Measurements from ENCODE around the gene CYTL1. TPM values are rescaled to one million over a fixed set of nuclear protein-coding genes. Genes with fewer than 3 reads are reported as not detected.
A peak's percentile ranks its signal among the peaks of the same experiment; 100 is the strongest.

The CYTL1 gene
- total and polyA plus RNA-seq, 12 donors: 0.48 to 5.7 (median 1.2) TPM; not detected in 1

DNA sequence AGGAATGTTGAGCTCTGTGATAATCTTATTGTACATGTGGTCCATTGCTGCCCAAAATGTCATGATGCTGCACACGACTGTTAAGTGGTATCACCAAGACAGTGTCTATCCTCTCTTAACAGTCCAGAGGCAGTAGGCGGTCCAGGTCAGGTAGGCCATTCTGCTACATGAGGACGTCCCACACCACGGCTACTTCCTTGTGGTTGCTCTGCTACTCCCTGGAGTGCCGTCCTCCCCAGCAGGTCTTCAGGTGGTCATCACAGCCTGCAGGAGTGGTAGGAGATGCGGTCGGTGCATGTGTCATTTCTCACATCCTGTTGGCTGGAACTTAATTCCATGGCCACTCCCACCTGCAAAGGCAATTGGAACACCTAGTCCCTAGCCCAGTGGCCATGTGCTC is 20.5 kb upstream of the CYTL1 start:
- Histone ChIP-seq H3K4me1 (replicated peaks in 1 of 2) (no peaks in the 10 kb centered on the region), H3K4me3 (no peak overlapping the region), H3K36me3 (replicated peaks in 1 of 2) (no peaks in the 10 kb centered on the region), H3K27me3 (no peaks in the 10 kb centered on the region), H3K27ac (no peak overlapping the region), H3K9me3 (replicated peaks in 1 of 3) (no peaks in the 10 kb centered on the region)
- DNase-seq: peak in 1 of 7 donors; percentile 23
- 83 to 89% (median 87%) methylated on average over 7 of the region's 7 CpGs for WGBS, 4 donors
- intact Hi-C loops (cut with DNase I): loop anchor here in 1 of 2 donors (10.0 kb wide), 1 partner anchor 775 kb away; no protein-coding TSS in a partner anchor
- TF ChIP-seq CTCF (IDR thresholded peaks at IDR 0.05): no peak
- no peak for TF ChIP-seq POLR2A (IDR thresholded peaks at IDR 0.05)

DNA sequence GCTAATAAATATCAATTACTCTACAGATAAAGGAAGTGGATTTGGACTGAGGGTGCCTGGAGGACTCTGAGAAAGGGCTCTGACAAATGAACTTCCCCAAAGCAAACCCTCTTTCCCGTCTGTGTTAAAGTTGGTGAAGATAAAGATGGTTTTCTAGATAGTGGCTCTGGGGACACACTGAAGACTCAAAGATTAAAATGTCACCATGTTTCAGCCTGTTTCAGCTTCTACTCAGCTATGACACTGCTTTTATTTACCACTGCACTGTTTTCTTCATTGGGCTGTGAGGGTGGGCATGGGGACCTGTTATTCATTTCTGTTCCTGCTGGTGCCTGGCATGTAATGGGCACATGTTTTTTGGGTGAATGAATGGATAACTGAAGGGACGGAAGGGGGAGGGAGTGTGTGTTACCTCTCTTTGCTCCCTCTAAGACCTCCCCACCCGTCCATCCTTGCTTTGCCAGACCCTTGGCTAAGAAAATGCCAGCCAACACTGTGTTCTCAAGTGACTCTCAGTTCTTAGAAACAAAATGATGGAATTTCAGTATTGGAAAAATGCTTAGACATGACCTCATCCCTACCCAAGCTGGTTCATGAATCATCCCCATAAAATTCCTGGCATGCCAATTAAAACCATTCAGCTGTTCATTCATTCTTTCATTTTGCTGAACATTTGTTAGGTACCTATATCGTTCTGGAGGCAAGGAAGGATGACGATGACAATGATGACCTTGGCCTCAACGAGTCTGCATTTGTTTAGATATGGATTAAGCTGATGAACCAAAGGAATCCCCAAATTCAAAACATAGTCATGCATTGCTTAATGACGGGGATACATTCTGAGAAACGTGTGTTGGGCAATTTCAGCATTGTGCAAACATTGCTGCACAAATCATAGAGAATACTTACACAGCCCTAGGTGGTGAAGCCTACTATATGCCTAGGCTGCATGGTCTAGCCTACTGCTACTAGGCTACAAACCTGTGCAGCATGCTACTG is 18.6 kb upstream of the CYTL1 start:
- no peaks in the 10 kb centered on the region for H3K4me1 ChIP-seq (replicated peaks in 1 of 2)
- H3K4me3 ChIP-seq: no peak overlapping the region
- 43 to 66% (median 52%) methylated on average over 8 of the region's 8 CpGs for WGBS, 4 donors
- no peak for TF ChIP-seq POLR2A (IDR thresholded peaks at IDR 0.05)
- TF ChIP-seq CTCF (IDR thresholded peaks at IDR 0.05): no peak
- peak overlapping the region in 1 of 5 donors; percentile 41 for H3K27ac ChIP-seq
- no peaks in the 10 kb centered on the region for H3K36me3 ChIP-seq (replicated peaks in 1 of 2)
- intact Hi-C loops (cut with DNase I): no loop called here
- peak in 4 of 7 donors; percentile 29 to 53 (median 50) for DNase-seq
- no peaks in the 10 kb centered on the region for H3K27me3 ChIP-seq
- H3K9me3 ChIP-seq (replicated peaks in 1 of 3): no peaks in the 10 kb centered on the region

DNA sequence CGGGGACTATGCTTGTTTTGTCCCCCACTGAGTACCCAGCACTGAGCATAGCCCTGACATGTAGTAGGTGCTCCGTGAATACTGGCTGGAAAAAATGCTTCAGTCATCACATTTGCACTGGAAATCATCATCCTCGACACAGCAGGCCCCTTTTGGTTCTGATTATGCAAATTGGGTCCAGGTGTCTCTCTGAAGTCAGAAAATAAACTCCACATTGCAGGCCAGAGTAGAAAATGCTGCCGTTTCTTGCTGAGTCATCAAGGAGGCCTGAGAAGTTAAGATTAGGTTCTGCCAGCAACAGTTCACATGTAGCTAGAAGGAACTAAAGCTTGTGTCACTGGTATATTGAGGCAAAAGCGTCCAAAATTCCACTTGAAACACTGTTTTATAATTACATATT is 17.0 kb upstream of the CYTL1 start:
- H3K9me3 ChIP-seq (replicated peaks in 1 of 3): no peaks in the 10 kb centered on the region
- WGBS, 4 donors: 34 to 49% (median 40%) methylated on average over 5 of the region's 5 CpGs
- no peak for TF ChIP-seq POLR2A (IDR thresholded peaks at IDR 0.05)
- no peak for TF ChIP-seq CTCF (IDR thresholded peaks at IDR 0.05)
- H3K4me3 ChIP-seq: no peak overlapping the region
- H3K36me3 ChIP-seq (replicated peaks in 1 of 2): no peaks in the 10 kb centered on the region
- no peak for DNase-seq
- H3K27me3 ChIP-seq: no peaks in the 10 kb centered on the region
- intact Hi-C loops (cut with DNase I): no loop called here
- H3K4me1 ChIP-seq (replicated peaks in 1 of 2): no peaks in the 10 kb centered on the region
- H3K27ac ChIP-seq: no peak overlapping the region

DNA sequence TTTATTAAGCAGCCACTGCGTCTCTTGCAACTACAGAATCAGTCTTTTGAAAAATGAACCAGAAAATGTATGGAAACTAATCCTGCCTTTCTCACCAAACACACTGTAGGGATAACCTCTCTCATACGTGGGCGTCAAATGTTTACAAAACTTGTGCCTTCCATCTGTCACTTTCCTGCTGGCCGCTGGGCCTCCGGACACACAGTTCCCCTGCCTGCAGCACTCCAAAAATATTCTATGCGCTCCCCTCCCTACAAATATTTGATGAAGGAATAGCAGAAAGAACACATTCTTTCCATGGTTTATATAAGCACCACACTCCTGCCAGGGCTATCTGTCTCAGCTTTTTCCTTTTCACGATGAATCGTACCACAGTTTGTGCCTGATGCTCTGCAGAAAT is 14.9 kb upstream of the CYTL1 start:
- Histone ChIP-seq H3K36me3 (replicated peaks in 1 of 2) (no peaks in the 10 kb centered on the region), H3K9me3 (replicated peaks in 1 of 3) (no peaks in the 10 kb centered on the region), H3K4me3 (no peak overlapping the region), H3K27me3 (no peaks in the 10 kb centered on the region), H3K4me1 (replicated peaks in 1 of 2) (no peaks in the 10 kb centered on the region), H3K27ac (no peak overlapping the region)
- no peak for DNase-seq
- intact Hi-C loops (cut with DNase I): no loop called here
- TF ChIP-seq POLR2A (IDR thresholded peaks at IDR 0.05) (no peak), CTCF (IDR thresholded peaks at IDR 0.05) (no peak)
- WGBS, 4 donors: 54 to 71% (median 66%) methylated on average over 8 of the region's 8 CpGs

Data from adrenal gland (tissue), 12 donors.